NCI-H146 (cell line): ENCODE data around the gene HELZ.
"Not testable (repeated sequence)": the region's sequence is repeated elsewhere in the genome, so short reads cannot be mapped to it uniquely, and the experiment has no call there.

Source experiments
- DNase-seq: peaks from one replicate; lab custom pipeline; 2025; lab: John Stamatoyannopoulos, UW

Gene HELZ

DNA sequence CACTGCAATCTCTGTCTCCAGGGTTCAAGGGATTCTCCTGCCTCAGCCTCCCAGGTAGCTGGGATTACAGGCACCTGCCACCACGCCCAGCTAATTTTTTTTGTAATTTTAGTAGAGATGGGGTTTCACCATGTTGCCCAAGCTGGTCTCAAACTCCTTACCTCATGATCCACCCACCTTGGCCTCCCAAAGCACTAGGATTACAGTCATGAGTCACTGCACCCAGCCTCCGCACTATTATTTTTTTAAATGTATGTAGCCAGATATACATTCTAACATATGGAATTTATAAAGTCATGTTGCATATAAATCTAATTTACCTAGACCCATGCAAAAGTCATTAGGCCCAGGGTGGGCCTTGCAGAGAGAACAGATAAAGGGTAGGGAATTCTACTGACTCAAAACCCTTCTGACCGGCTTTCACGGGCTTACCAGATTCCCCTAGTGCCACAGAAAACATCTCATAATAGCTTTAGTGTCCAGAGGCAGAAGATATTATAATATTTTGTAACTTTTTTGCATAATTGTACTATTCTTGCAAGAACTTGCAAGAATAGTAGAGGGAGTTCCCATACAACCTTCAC, 20.5 kb upstream of the HELZ start:
- no peak for DNase-seq

DNA sequence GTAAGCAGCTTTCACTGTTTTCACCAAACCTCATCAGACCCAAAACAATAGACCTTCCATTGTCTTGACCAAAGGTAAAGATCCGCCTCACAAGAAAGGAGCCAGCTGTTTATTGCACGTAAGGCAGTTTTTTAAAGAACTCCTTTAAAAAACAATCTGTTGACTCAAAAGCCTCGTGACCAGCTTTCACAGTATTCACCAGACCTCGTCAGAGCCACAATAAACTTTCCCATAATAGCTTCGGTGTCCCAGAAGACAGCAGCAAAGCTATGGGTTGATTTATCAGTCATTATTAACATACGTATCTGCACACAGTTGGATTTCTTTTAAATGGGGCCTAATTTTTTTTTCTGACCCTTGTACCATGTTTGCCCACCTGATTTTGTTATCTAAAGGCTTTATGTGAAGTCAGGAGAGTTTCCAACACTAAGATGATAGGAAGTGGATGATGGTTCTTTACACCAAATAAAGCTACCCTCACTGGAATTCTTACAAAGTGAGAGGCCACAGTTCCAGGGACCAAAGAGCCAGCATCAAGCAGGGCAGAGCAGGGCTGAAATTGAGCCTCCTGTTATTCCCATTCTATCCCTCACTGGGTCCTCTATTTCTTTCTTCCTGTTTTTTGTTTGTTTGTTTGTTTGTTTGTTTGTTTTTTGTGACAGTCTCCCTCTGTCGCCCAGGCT, 17.6 kb upstream of the HELZ start:
- DNase-seq = no peak

DNA sequence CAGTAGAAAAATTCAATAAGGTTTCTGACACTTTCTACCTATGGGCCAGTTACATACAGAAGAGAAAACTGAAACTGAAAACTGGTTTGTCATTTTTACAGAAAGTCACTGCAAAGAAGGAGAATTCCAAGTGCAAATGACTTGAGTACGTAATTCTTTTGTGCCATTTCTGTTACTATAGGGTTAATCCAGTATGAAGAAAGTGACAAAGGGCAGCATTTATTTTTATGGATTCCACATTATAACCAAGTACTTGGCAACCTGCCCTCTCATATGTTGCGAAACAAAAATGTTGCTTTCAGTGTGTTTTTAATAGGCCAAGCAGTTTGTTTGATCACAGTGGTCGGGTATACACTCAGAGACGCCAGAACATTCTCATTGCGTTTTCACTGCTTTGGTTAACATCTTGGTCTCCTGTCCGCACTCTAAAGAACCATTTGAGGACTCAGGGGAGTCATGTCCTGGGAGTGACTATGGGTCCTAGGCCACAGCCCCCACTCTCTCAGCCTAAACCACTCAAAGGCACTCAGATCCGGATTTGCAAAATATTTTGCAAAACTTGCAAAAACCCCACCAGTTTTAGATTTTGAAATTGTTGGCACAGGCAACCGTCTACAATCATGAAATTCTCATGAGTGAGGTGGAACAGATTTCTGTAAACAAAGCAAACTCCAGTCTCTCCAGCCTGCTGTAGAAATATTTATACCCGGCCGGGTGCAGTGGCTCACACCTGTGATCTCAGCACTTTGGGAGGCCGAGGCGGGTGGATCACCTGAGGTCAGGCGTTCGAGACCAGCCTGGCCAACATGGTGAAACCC, 15.4 kb upstream of the HELZ start:
- no peak for DNase-seq

DNA sequence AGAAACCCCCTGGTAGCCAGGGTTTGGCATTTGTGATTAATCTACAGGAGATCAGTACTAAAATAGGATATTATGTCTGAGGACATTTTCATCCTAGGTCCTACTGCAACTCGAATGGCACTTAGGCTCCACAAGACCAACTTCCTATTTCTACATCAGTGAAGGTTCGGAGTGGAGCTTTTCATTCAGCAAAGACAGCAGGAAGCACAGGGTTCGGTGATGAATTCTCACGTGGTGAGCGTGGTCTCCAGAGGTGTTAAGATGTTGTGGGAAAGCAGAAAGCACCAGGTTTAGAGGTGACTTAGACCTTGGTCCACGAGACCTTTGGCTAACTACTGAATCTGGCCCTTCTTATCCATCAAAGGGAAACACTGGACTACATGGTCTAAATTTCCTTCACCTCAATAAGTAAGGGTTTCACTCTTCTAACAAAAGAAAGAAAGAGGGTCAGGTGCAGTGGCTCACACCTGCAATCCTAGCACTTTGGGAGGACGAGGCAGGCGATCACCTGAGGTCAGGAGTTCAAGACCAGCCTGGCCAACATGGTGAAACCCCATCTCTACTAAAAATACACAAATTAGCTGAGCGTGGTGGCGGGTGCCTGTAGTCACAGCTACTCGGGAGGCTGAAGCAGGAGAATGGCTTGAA, 13.9 kb upstream of the HELZ start:
- no peak for DNase-seq

DNA sequence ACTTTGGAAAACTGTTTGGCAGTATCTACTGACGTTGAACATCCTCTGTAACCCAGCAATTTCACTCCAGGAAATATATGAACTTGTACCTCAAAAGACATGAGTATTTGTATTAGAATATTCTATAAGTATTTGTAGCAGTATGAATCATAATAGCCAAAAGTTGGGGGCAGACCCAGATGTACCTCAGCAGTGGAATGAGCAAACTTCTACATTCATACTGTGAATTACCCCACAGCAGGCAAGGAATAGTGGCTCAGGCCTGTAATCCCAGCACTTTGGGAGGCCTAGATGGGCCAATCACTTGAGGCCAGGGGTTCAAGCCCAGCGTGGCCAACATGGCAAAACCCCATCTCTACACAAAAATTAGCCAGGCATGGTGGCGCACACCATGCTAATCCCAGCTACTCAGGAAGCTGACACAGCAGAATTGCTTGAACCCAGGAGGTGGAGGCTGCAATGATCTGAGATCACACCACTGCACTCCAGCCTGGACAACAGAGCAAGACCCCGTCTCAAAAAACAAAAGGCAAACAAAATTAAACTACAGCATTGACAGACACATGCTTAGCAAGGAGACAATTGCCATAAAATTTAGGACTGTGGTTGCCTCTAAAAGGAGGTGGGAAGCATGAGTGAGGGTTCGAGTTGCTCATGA, 11.2 kb upstream of the HELZ start:
- DNase-seq = no peak

DNA sequence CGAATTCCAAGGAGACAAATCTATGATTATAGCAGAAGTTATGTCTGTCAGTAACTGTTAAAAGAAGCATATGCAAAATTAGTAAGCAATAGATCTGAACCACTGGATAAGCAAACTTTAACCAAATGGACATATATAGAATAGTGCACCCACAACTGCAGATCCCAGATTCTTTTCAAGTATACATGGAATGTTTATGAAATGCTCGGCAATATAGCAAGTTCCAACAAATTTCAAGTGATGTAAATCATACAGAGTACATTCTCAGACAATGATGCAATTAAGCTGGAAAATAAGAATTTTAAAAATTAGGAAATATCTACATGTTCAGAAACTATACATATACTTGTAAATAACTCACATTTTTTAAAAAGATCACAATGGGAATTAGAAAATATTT, 8.4 kb upstream of the HELZ start:
- DNase-seq = no peak

DNA sequence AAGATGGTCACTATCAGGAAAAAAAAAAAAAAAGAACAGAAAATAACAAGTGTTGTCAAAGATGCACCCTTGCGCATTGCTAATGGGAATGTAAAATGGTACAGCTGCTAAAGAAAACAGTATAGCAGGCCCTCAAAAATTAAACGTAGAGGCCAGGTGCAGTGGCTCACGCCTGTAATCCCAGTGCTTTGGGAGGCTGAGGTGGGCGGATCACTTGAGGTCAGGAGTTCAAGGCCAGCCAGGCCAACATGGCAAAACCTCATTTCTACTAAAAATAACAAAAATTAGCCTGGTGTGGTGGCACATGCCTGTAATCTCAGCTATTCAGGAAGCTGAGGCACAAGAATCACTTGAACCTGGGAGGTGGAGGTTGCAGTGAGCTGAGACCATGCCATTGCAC, 6.6 kb upstream of the HELZ start:
- not testable (repeated sequence) for DNase-seq

DNA sequence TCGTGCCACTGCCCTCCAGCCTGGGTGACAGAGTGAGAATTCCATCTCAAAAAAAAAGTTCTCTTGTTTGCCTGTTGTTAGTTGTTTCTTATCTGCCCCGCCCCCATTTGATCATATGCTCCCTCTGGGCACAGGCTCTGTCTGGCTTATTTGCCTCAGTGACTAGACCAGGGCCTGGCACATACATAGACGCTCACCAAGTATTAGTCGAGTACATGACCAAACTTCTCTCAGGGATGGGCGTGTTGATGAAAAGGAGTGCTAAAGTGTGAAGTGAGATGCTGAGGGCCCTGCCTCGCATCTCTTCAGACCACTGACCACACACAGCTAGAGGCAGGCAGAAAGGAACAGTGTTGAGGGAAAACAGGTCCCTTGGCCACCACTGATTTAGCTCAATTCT, 3.3 kb upstream of the HELZ start:
- no peak for DNase-seq

DNA sequence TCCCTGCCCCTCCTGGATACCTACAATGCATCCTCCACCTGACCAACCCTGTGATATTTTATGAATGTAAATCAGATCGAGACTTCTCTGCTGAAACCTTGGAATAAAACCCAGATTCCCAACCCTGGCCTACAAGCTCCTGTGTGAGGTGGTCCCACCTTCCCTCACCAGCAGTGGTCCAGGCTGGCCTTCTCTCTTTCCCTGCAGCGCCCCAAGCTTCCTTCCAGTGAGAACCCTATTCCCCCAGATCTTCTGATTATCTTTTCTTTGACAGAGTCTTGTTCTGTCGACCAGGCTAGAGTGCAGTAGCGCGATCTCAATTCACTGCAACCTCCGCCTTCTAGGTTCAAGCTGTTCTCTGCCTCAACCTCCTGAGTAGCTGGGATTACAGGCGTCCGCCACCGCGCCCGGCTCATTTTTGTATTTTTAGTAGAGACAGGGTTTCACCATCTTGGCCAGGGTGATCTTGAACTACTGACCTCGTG, 2.5 kb upstream of the HELZ start:
- DNase-seq = no peak

DNA sequence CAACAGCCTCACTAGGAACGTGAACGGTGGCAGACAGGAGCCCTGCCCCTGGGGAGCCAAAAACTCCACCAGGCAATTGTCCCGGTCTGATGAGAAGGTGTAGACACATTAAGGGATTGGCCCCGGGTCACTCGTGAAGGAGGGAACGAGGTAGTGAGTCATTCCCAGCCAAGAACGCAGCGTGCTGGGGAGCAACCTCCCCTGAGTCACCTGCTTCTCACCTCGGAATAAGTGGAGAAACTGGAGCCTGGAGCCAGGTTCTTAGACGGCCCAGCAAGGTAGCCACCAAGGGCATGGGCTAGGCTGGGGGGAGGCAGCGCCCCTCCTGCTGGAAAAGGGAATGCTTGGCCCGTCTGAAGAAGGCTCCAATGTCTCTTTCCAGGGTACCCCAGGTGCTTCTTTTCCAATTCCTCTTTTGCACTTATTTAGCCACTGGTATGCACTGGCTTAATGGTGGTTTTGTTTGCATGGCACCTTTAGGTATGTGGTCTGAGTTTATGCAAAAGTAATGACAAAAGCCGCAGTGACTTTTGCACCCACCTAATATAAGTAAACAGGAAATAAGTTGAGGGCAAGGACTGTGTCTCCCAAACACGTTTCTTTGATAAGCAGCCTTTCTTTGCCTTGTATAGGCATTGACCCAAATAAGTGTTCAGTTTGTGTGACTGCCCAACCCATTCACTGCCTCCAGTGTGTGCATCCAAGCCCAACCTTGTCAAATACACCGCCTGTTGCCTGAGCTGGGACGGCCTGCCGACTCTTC, 1.8 kb upstream of the HELZ start:
- peak; percentile 19 for DNase-seq

DNA sequence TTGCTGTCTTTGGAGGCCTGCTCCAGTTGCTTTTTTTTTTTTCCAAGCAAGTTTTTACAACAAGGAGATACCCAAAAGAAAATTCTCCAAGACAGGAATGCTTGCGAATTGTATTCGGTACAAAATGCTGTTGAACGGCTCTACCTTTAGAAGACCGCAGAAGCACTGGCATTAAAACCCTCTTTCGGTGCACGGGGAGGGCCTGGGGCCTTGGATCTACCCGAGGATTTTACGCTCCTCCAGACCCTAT, 1.3 kb upstream of the HELZ start:
- no peak for DNase-seq

DNA sequence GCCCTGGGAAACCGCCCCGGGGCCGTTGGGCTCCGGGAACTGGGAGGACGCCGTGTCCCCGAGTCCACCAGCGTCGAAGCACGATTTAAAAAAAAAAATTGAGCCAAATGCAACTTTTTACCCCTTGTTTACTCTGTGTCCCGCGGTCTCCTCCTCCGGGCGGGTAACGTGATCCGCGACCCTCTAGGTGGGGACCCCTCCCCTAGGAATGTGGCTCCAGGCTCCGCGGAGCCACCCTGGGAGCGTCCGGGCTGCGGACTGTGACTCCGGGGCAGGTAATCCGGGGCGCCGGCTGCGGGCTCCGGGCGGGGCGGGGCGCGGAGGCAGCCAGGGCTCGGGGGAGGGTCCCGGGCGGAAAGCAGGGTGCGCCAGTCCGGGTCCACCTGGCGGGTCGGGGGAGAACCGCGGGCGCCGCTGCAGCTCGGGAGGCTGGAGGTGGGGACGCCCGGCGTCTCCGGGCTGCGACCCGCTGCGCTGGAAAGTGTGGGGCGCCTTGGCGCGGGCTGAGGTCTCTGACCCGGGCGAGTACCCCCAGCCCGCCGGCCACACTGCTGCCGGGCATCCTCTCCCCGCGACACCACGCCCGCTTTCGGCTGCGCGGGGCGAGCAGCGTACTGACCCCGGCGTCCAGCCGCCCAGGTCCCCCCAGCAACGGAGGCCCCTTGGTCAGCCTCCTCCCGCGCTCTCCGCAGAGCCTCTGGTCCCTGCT, 852 bp upstream of the HELZ start:
- DNase-seq = peak; percentile 38

DNA sequence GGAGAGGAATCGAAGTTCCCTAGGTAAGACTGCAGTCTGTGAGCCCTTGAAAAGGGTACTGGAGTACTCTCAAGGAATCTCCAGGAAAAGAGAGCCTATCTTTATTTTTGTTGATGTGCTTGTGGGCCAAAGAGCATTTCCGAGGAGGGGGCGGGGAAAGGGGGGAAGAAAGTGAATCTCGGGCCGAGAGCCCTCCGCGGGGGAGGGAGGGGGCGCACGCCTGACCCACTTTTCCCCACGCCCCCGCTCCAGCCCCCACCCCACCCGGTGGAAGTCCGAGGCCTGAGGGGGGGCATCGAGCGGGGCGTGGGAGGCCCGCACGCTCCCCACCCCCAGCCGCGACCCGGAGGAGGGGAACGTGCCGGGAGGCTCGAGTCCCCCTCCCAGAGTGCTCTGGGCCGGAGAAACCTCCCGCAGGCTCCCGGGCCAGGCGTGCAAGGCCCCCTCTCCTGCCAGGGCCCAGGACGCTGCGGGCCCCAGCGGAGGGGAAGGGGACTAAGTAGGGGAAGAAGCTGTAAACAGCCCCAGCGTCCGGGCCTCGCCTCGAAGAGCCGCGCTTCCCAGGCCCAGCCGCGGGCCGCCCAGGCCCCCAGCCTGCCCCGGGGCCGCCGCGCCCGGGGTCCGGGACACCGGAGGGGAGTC, 444 bp downstream of the HELZ start:
- peak; percentile 40 for DNase-seq

DNA sequence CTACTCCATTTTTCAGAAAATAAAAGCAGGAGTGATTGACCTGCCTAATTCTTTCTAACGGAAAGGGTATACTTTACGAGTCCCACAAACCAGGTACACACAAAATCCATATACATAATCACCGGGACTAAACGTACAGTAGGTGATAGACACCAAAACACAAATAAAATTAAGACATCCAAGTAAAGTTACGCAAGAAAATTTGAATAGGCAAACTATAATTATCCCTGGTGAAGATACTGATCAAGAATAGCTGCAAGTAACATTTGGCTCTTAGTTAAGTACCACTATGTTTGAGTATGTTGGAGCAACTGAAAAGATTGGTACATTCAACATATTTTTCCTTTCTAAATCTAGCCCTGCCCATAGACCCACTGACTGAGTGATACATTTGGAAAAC, 1.7 kb downstream of the HELZ start:
- no peak for DNase-seq

DNA sequence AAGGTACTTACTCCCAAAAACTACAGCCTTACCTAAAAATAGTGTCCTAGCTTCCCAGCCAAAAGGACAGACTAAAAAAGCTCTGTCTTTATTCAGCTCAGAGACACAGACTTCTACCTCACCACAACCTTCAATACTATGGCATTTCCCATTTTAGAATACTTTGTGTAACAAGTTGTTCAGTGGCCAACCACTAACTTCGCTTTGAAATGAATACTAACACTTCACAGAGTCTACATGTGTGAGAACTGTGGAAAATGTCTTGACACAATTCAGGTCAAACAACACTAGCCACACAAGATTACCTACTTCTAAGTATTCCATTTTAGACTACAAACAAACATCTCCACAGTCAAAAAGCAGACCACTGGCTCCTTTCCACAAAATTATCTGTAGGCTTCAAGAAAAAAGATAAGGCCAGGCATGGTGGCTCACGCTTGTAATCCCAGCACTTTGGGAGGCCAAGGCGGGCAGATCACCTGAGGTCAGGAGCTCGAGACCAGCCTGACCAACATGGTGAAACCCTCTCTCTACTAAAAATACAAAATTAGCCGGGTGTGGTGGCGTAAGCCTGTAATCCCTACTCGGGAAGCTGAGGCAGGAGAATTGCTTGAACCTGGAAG, 3.2 kb downstream of the HELZ start:
- no peak for DNase-seq

DNA sequence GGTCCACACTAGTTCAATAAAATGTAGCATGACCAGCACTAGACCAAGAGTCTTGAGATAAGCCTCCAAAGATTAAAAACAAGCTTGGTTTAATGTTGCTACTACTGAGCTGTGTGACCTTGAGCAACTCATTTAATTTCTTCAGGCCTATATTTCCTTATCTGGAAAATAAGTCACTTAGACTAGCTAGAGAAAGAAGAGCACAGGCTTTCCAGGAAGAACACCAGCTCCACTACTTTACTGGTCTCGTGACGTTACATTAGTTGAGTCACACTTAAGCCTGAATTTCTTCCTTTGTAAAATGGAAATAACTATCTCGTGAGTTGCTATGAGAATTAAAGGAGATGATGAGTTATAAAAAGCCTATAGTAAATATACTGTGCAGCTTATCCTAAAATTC, 5.4 kb downstream of the HELZ start:
- no peak for DNase-seq

DNA sequence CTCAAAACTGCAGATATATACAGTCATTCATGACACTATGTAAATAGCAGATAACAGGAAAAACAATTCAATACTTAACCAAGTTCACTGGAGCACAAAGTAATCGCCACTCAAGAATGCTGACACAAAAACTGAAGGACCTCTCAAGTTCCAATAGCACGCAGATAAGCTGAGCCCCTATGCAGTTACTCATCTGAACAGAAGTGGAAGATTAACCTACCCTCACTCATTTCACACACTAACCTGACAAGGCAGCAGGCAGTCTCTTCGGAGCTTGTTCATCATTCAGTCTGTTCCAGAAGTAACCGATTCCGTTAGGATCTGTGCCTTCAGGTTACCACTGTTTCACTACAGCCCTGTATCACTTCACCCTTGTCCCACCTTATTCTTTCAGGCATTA, 6.0 kb downstream of the HELZ start:
- DNase-seq = no peak

DNA sequence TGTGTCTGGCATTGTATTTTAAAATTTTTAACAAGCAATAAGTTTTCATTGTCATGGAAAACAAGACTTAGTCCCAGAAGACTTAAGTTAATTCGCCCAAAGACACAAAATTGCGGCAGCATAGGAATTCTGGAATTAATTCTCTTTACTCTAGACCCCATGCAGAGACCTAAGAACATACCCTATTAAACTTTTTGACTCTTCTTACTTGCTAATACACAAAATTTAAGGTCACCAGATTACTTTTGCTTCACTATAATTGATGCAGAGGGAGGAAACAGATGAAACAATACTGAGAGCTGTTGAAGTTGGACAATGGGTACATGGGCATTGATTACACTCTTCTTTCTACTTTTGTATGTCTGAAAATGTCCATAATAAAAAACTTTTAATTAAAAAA, 12.6 kb downstream of the HELZ start:
- no peak for DNase-seq

DNA sequence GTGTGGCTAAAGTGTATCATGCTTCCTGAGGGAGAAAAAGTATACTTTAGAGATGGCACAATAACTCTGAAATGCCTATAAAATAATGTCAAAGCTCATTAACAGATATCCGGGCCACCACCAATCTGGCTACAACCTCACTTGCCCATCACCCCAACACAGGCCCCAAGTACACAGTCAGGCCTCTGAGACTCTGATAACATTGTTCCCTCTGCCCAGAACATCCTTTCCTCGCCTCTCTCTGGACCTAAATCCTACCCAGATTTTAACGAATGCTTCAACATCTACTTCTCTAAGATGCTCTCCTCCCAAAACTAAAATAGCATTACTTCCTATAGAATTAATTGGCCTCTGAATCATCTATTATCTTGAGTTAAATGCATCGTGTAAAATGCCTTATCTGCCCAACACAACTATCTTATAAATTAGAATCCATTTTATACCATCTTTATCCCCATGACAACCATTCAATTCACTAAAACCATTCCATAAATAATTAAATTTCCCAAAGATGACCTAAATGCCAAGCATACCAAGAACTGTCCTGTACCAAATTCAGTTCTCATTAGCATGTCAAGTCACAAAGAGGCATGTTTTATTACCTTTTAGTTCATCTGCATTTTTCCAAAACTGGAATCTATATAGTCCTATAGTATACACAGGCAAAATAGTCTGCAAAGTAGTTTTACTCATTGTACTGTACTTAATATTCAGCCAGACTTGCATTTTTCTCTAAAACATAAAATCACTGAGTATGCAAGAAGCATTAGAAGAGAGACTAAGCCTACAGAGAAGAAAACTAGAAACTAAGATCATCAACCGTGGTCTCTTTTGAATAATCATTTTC, 15.7 kb downstream of the HELZ start:
- DNase-seq = no peak
